GM23338 (cell line): ENCODE data around the gene LOXL1. TPM values are rescaled to one million over a fixed set of nuclear protein-coding genes. Genes with fewer than 3 reads are reported as not detected.

Source experiments
- ATAC-seq: fragments of 200-7000 bp; cut with Tn5 transposase; 3 replicates; pipeline ENCODE4 v1.9.1; 2020
- DNase-seq: peaks from one replicate; pipeline ENCODE4 v3.0.0-alpha.2; 2015; ENCODE audit warnings: low spot score
- H2AFZ ChIP-seq: fragments of 200-600 bp; sonication (generic); 2 replicates; pipeline ENCODE4 v1.8.0; 2016; ENCODE audit warnings: antibody characterized with exemption, mild to moderate bottlenecking, moderate library complexity
- H3F3A ChIP-seq: fragments of 200-600 bp; sonication (generic); replicated peaks from 2 replicates; pipeline ENCODE4 v1.8.0; 2017; ENCODE audit warnings: antibody characterized with exemption, mixed run types, low read depth
- H3K27ac ChIP-seq: fragments of 200-600 bp; sonication (generic); 2 replicates; pipeline ENCODE4 v1.6.1; 2016; ENCODE audit warnings: low read depth
- H3K27me3 ChIP-seq: fragments of 200-600 bp; sonication (generic); 2 replicates; pipeline ENCODE4 v1.8.0; 2016; ENCODE audit warnings: mild to moderate bottlenecking, mixed run types, moderate library complexity; ENCODE audit not compliant: insufficient read depth
- H3K36me3 ChIP-seq: fragments of 200-600 bp; sonication (generic); 2 replicates; pipeline ENCODE4 v1.8.0; 2016; ENCODE audit warnings: mild to moderate bottlenecking; ENCODE audit not compliant: insufficient read depth
- H3K4me1 ChIP-seq: fragments of 200-600 bp; sonication (generic); 2 replicates; pipeline ENCODE4 v1.8.0; 2016; ENCODE audit warnings: mild to moderate bottlenecking, moderate library complexity; ENCODE audit not compliant: insufficient read depth
- H3K4me2 ChIP-seq: fragments of 200-600 bp; sonication (generic); 2 replicates; pipeline ENCODE4 v1.7.1; 2017; ENCODE audit warnings: mixed run types
- H3K4me3 ChIP-seq: fragments of 200-600 bp; sonication (generic); 2 replicates; pipeline ENCODE4 v1.6.1; 2016; ENCODE audit warnings: mixed run types
- H3K79me2 ChIP-seq: fragments of 200-600 bp; sonication (generic); replicated peaks from 2 replicates; pipeline ENCODE4 v1.8.0; 2017; ENCODE audit warnings: mild to moderate bottlenecking; ENCODE audit not compliant: insufficient read depth
- H3K9me2 ChIP-seq: fragments of 200-600 bp; sonication (generic); 2 replicates; pipeline ENCODE4 v1.8.0; 2017; ENCODE audit not compliant: insufficient read depth
- H4K20me1 ChIP-seq: fragments of 200-600 bp; sonication (generic); replicated peaks from 2 replicates; pipeline ENCODE4 v1.8.0; 2017; ENCODE audit warnings: mild to moderate bottlenecking; ENCODE audit not compliant: insufficient read depth
- H3K27ac Mint-ChIP-seq: 2 replicates; pipeline ENCODE4 v1.8.0; 2020; ENCODE audit warnings: inconsistent platforms, mild to moderate bottlenecking, moderate library complexity, mixed read lengths
- H3K27me3 Mint-ChIP-seq: 3 replicates; pipeline ENCODE4 v1.8.0; 2022; ENCODE audit warnings: low read depth, mild to moderate bottlenecking, moderate library complexity, mixed read lengths, inconsistent platforms; ENCODE audit not compliant: insufficient read depth, poor library complexity
- H3K36me3 Mint-ChIP-seq: 3 replicates; pipeline ENCODE4 v1.8.0; 2021; ENCODE audit warnings: low read depth, mild to moderate bottlenecking, inconsistent platforms, moderate library complexity, mixed read lengths
- H3K4me1 Mint-ChIP-seq: 3 replicates; pipeline ENCODE4 v1.8.0; 2020; ENCODE audit warnings: mild to moderate bottlenecking, inconsistent platforms, mixed read lengths
- H3K4me3 Mint-ChIP-seq: 3 replicates; pipeline ENCODE4 v1.8.0; 2021; ENCODE audit warnings: moderate library complexity, mild to moderate bottlenecking, inconsistent platforms, mixed read lengths
- H3K9me3 Mint-ChIP-seq: 3 replicates; pipeline ENCODE4 v1.8.0; 2020; ENCODE audit warnings: moderate library complexity, mild to moderate bottlenecking, inconsistent platforms, mixed read lengths
- CREB1 ChIP-seq: fragments of 250-450 bp; sonication (Bioruptor Pico); IDR thresholded peaks from 2 replicates; pipeline ENCODE4 v1.5.0; 2020; ENCODE audit warnings: low read depth, mild to moderate bottlenecking, moderate library complexity
- CTCF ChIP-seq, 2 experiments: fragments of 200-600 bp in 1 of 2; sonication (generic) in 1 of 2; conservative IDR thresholded peaks; 2 replicates each; pipeline versions ENCODE4 v1.5.1 to v1.6.1; 2016 to 2017; ENCODE audit warnings: antibody characterized with exemption in 2 of 2, low read depth in 2 of 2, mild to moderate bottlenecking in 2 of 2, moderate library complexity in 1 of 2
- ETS1 ChIP-seq: IDR thresholded peaks from 2 replicates; pipeline ENCODE4 v1.6.1; 2016; ENCODE audit warnings: antibody characterized with exemption
- EZH2 ChIP-seq: fragments of 200-600 bp; sonication (generic); IDR thresholded peaks from one replicate; pipeline ENCODE4 v1.8.0; 2017; ENCODE audit warnings: antibody characterized with exemption, mild to moderate bottlenecking, low read depth; ENCODE audit not compliant: unreplicated experiment
- EZH2phosphoT487 ChIP-seq: fragments of 200-600 bp; sonication (generic); IDR thresholded peaks from one replicate; pipeline ENCODE4 v1.8.1; 2018; ENCODE audit warnings: antibody characterized with exemption; ENCODE audit not compliant: unreplicated experiment
- JUNB ChIP-seq: IDR thresholded peaks from one replicate; pipeline ENCODE4 v1.6.1; 2016; ENCODE audit warnings: antibody characterized with exemption; ENCODE audit not compliant: unreplicated experiment
- NANOG ChIP-seq: IDR thresholded peaks from 2 replicates; pipeline ENCODE4 v1.6.1; 2016; ENCODE audit warnings: antibody characterized with exemption, borderline replicate concordance
- POLR2AphosphoS5 ChIP-seq: IDR thresholded peaks from 2 replicates; pipeline ENCODE4 v1.6.1; 2016; ENCODE audit warnings: antibody characterized with exemption, low read depth
- REST ChIP-seq: IDR thresholded peaks from one replicate; pipeline ENCODE4 v1.6.1; 2018; ENCODE audit warnings: antibody characterized with exemption; ENCODE audit not compliant: unreplicated experiment
- STAT1 ChIP-seq: IDR thresholded peaks from one replicate; pipeline ENCODE4 v1.6.1; 2016; ENCODE audit warnings: antibody characterized with exemption; ENCODE audit not compliant: unreplicated experiment
- ZNF114 ChIP-seq: fragments of 250-450 bp; sonication (Bioruptor Pico); IDR thresholded peaks from 2 replicates; pipeline ENCODE4 v1.5.0; 2020; ENCODE audit warnings: mild to moderate bottlenecking, moderate library complexity
- ZNF331 ChIP-seq: fragments of 250-450 bp; sonication (Bioruptor Pico); IDR thresholded peaks from 2 replicates; pipeline ENCODE4 v1.5.0; 2020; ENCODE audit warnings: low read depth, mild to moderate bottlenecking, moderate library complexity
- ZNF462 ChIP-seq: fragments of 250-450 bp; sonication (Bioruptor Pico); IDR thresholded peaks from 2 replicates; pipeline ENCODE4 v1.5.0; 2020; ENCODE audit warnings: mild to moderate bottlenecking, moderate library complexity
- polyA plus RNA-seq: library from polyadenylated mRNA; unstranded; fragments of >200 nt; fragmentation: Nextera tagmentation; extraction: Ambion mirVana; gene quantifications from 2 replicates; pipeline ENCODE4 v1.2.1, GENCODE V29; 2016
- total RNA-seq: library from RNA; depleted of rRNA; stranded (reverse); fragments of >200 nt; shearing (Covaris generic); gene quantifications from 2 replicates; pipeline ENCODE4 v1.2.3, GENCODE V29; 2014

Gene LOXL1
- total and polyA plus RNA-seq, 2 experiments from 2014 or later, result 6.9 to 10.8 TPM

- no peaks in the 10 kb centered on the region; the same call in 2 of the 3 replicates for H3K36me3 Mint-ChIP-seq
- H4K20me1 ChIP-seq, result no peaks in the 10 kb centered on the region
- no peaks in the 10 kb centered on the region for H3K36me3 ChIP-seq
- H3K4me3 ChIP-seq, result no peak overlapping the region
- H3K4me1 ChIP-seq, result no peaks in the 10 kb centered on the region
- no peak overlapping the region for H3K4me3 Mint-ChIP-seq
- H3K4me2 ChIP-seq, result no peak overlapping the region
- no peaks in the 10 kb centered on the region; the same call in 2 of the 3 replicates for H3K4me1 Mint-ChIP-seq
- ATAC-seq (no peak), DNase-seq (no peak)
- H3K9me3 Mint-ChIP-seq, result no peaks in the 10 kb centered on the region
- no peaks in the 10 kb centered on the region for H3K9me2 ChIP-seq
- H3K79me2 ChIP-seq, result no peaks in the 10 kb centered on the region
- H2AFZ ChIP-seq, result no peak overlapping the region
- no peaks in the 10 kb centered on the region for H3K27me3 ChIP-seq
- H3F3A ChIP-seq, result no peaks in the 10 kb centered on the region
- no peak for TF ChIP-seq CREB1 (CRISPR knock-in tag)
- no peak for TF ChIP-seq NANOG
- no peak for TF ChIP-seq ETS1
- no peak for TF ChIP-seq CTCF (conservative IDR thresholded peaks at IDR 0.05; ENCODE audit: low read depth in 2 of 2)
- TF ChIP-seq ZNF331, result no peak
- TF ChIP-seq ZNF462 (CRISPR knock-in tag), result no peak
- no peak for TF ChIP-seq ZNF114 (CRISPR knock-in tag)
- no peak for TF ChIP-seq POLR2AphosphoS5
- TF ChIP-seq STAT1, result no peak
- TF ChIP-seq REST, result no peak
- TF ChIP-seq JUNB, result no peak
- TF ChIP-seq EZH2, result no peak
- no peak for TF ChIP-seq EZH2phosphoT487
- H3K27me3 Mint-ChIP-seq, result peaks cover 12% of the 10 kb centered on the region
- H3K27ac ChIP-seq, result no peak overlapping the region
- no peak overlapping the region for H3K27ac Mint-ChIP-seq
Measured at GRCh38 chr15:73983211-73983727, 57.0 kb downstream of the LOXL1 start.
